ENCODE results near the gene TMEM198.
A peak's percentile ranks its signal among the peaks of the same experiment; 100 is the strongest.

TMEM198 gene

GRCh38 chr2:219572237-219573001 lies 28.6 kb downstream of the TMEM198 start, which contains the start of gene INHA:
Gene INHA, plus strand, starts transcription at chr2:219572310. Its CDS starts 65 bp downstream, at chr2:219572375.
- WGBS (ENCODE audit: insufficient coverage, insufficient read length): no CpG with 5 or more reads among the region's 13 CpGs
- Histone ChIP-seq H3K9me3 (ENCODE audit: control insufficient read depth, insufficient read depth, low read length) (no peaks in the 10 kb centered on the region), H3K27me3 (ENCODE audit: control insufficient read depth, insufficient read depth, low read length) (no peaks in the 10 kb centered on the region), H3K4me1 (ENCODE audit: control insufficient read depth, insufficient read depth, low read length) (peaks cover 21% of the 10 kb centered on the region), H3K4me3 (ENCODE audit: low read length) (peak within 1 kb of the TSS; percentile 84; the same call in 1 of the 2 replicates), H3K27ac (ENCODE audit: low read length) (no peak within 1 kb of the TSS), H3K36me3 (ENCODE audit: control insufficient read depth, insufficient read depth, low read length) (peaks cover 6% of the 10 kb centered on the region; the same call in 1 of the 2 replicates)
- no peak for DNase-seq (ENCODE audit: low read depth, low spot score)

DNA sequence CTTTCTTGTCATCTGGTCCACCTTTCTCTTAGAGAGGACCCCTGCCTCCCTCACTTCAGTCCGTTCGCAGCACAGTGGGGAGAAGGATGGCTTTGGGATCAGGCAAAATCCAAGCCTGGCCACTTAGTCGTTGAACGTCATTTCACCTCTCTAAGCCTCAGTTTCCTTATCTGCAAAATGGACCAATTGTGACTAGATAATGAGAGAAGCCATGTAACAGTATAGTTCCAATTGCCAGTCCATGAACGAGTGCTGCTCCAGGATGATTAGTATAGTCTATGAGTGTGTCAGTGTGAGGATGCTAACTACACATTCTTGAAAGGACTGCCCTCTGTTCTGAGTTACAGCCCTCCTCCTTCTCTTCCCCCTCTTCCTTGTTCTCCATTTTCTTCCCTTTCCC lies 29.3 kb downstream of the TMEM198 start:
- Histone ChIP-seq H3K36me3 (ENCODE audit: control insufficient read depth, insufficient read depth, low read length) (no peaks in the 10 kb centered on the region), H3K27ac (ENCODE audit: low read length) (no peak overlapping the region), H3K27me3 (ENCODE audit: control insufficient read depth, insufficient read depth, low read length) (no peaks in the 10 kb centered on the region), H3K4me3 (ENCODE audit: low read length) (no peak overlapping the region), H3K4me1 (ENCODE audit: control insufficient read depth, insufficient read depth, low read length) (peaks cover 21% of the 10 kb centered on the region), H3K9me3 (ENCODE audit: control insufficient read depth, insufficient read depth, low read length) (no peaks in the 10 kb centered on the region)
- no CpG with 5 or more reads among the region's 5 CpGs for WGBS (ENCODE audit: insufficient coverage, insufficient read length)
- DNase-seq (ENCODE audit: low read depth, low spot score): no peak

- no peaks in the 10 kb centered on the region for H3K27me3 ChIP-seq (ENCODE audit: control insufficient read depth, insufficient read depth, low read length)
- no peak for DNase-seq (ENCODE audit: low read depth, low spot score)
- H3K4me1 ChIP-seq (ENCODE audit: control insufficient read depth, insufficient read depth, low read length): peaks cover 23% of the 10 kb centered on the region
- H3K27ac ChIP-seq (ENCODE audit: low read length): no peak overlapping the region
- no peak overlapping the region for H3K4me3 ChIP-seq (ENCODE audit: low read length)
- no peaks in the 10 kb centered on the region for H3K9me3 ChIP-seq (ENCODE audit: control insufficient read depth, insufficient read depth, low read length)
- no peaks in the 10 kb centered on the region for H3K36me3 ChIP-seq (ENCODE audit: control insufficient read depth, insufficient read depth, low read length)
- no CpG with 5 or more reads among the region's 22 CpGs for WGBS (ENCODE audit: insufficient coverage, insufficient read length)
Measured at GRCh38 chr2:219574484-219575311, 30.9 kb downstream of the TMEM198 start.

DNA sequence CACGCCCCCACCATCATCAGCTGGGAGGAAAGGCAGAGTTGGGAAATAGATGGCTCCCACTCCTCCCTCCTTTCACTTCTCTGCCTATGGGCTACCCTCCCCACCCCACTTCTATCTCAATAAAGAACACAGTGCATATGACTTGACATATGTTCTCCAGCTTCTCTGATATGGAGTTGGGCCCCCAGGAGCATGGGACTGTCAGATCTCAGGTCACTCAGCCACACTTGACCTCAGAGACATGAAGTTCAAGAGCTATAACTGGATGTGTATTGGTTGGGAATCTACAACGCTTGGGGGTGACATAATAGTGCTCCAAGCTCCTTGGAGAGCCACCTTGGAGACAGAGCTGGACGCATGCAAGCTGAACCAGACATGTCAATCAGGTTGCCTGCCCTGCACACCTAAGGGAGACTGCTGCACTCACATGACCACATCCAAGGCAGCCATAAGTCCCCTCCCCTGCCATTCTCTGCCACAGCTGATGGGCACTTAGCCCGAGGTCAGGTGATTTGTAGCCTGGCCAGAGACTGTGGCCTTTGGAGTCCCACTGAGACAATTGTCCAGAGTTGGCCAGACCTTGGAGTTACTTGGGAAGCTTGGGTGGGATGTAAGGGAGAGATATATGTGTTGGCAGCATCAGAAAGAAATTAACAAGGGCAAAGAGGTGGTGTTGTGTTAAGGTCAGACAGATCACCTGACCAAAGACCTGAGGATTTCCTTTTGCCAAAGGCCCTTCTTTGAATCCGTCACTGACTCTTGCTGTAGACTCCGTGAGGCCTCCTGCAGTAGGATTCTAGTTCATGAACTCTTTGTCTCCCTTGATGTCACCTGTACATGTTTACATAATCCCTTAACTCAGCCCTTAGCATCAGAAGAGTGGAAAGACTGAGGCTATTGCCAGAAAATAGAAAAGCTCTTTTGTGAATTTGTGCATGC lies 32.0 kb downstream of the TMEM198 start:
- H3K27ac ChIP-seq (ENCODE audit: low read length): no peak overlapping the region

GRCh38 chr2:219576505-219577388 lies 32.9 kb downstream of the TMEM198 start:
- no peak overlapping the region for H3K27ac ChIP-seq (ENCODE audit: low read length)
- H3K4me3 ChIP-seq (ENCODE audit: low read length): no peak overlapping the region
- H3K4me1 ChIP-seq (ENCODE audit: control insufficient read depth, insufficient read depth, low read length): peaks cover 21% of the 10 kb centered on the region
- WGBS (ENCODE audit: insufficient coverage, insufficient read length): no CpG with 5 or more reads among the region's 15 CpGs
- no peaks in the 10 kb centered on the region for H3K9me3 ChIP-seq (ENCODE audit: control insufficient read depth, insufficient read depth, low read length)
- no peaks in the 10 kb centered on the region for H3K36me3 ChIP-seq (ENCODE audit: control insufficient read depth, insufficient read depth, low read length)
- no peaks in the 10 kb centered on the region for H3K27me3 ChIP-seq (ENCODE audit: control insufficient read depth, insufficient read depth, low read length)
- DNase-seq (ENCODE audit: low read depth, low spot score): no peak

More for the DNA sequence above, 32.0 kb downstream of the TMEM198 start:
- H3K27me3 ChIP-seq (ENCODE audit: control insufficient read depth, insufficient read depth, low read length): no peaks in the 10 kb centered on the region
- no peaks in the 10 kb centered on the region for H3K36me3 ChIP-seq (ENCODE audit: control insufficient read depth, insufficient read depth, low read length)
- H3K9me3 ChIP-seq (ENCODE audit: control insufficient read depth, insufficient read depth, low read length): no peaks in the 10 kb centered on the region
- H3K4me3 ChIP-seq (ENCODE audit: low read length): no peak overlapping the region
- WGBS (ENCODE audit: insufficient coverage, insufficient read length): no CpG with 5 or more reads among the region's 6 CpGs
- DNase-seq (ENCODE audit: low read depth, low spot score): no peak
- peaks cover 21% of the 10 kb centered on the region for H3K4me1 ChIP-seq (ENCODE audit: control insufficient read depth, insufficient read depth, low read length)

DNA sequence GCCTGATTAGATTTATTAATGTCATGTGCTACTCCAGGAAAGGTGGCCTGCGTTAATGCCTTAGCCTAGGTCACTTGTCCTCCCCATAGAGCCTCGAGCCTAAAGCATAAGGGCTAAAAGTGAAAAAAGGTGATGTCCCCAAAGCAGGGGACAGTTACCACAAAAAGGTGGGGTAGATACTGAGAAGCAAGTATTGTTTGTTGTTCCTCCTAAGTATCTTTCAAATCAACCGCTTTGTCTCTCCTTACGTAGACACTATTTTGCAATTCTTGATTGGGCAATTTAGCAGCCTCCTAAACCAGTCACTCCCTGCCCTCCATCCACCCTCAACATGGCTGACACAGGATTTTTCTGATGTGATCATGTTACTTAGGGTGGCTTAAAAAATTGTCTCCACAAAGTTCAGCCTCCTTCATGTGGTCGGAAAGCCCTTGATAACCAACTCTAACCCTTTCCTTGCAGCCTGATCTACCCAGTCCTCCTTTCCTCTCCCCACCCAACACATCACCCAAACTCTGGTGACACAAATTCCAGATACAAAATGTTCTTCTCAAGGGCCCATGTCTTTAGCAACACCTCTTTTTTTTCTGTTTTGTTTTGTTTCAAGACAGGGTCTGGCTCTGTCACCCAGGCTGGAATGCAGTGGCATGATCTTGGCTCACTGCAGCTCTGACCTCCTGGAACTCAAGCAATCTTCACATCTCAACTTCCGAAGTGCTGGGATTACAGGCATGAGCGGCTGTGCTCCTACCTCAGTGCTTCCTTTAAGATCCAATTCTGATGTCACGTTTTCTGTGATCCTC lies 35.2 kb downstream of the TMEM198 start:
- Histone ChIP-seq H3K4me1 (ENCODE audit: control insufficient read depth, insufficient read depth, low read length) (peaks cover 14% of the 10 kb centered on the region; the same call in 1 of the 2 replicates), H3K4me3 (ENCODE audit: low read length) (no peak overlapping the region), H3K27me3 (ENCODE audit: control insufficient read depth, insufficient read depth, low read length) (no peaks in the 10 kb centered on the region), H3K9me3 (ENCODE audit: control insufficient read depth, insufficient read depth, low read length) (no peaks in the 10 kb centered on the region), H3K36me3 (ENCODE audit: control insufficient read depth, insufficient read depth, low read length) (no peaks in the 10 kb centered on the region), H3K27ac (ENCODE audit: low read length) (no peak overlapping the region)
- no CpG with 5 or more reads among the region's 8 CpGs for WGBS (ENCODE audit: insufficient coverage, insufficient read length)
- DNase-seq (ENCODE audit: low read depth, low spot score): no peak

DNA sequence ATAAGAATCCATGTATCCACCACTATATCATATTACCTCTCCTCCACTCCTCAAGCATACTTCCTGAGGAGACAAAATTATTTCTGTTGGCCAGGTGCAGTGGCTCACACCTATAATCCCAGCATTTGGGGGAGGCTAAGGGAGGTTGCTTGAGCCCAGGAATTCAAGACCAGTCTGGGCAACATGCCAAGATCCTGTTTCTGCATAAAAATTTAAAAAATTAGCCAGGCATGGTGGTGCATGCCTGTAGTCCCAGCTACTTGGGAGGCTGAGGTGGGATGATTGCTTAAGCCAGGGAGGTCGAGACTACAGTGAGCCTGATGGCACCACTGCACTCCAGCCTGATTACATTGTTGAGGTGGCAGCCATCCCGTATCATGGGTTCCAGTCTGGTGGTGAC lies 37.5 kb downstream of the TMEM198 start:
- no peak for DNase-seq (ENCODE audit: low read depth, low spot score)
- H3K4me1 ChIP-seq (ENCODE audit: control insufficient read depth, insufficient read depth, low read length): peaks cover 9% of the 10 kb centered on the region; the same call in 1 of the 2 replicates
- no peaks in the 10 kb centered on the region for H3K9me3 ChIP-seq (ENCODE audit: control insufficient read depth, insufficient read depth, low read length)
- no peaks in the 10 kb centered on the region for H3K27me3 ChIP-seq (ENCODE audit: control insufficient read depth, insufficient read depth, low read length)
- H3K36me3 ChIP-seq (ENCODE audit: control insufficient read depth, insufficient read depth, low read length): no peaks in the 10 kb centered on the region
- no CpG with 5 or more reads among the region's 2 CpGs for WGBS (ENCODE audit: insufficient coverage, insufficient read length)
- no peak overlapping the region for H3K4me3 ChIP-seq (ENCODE audit: low read length)
- H3K27ac ChIP-seq (ENCODE audit: low read length): no peak overlapping the region

GRCh38 chr2:219591091-219591490 lies 47.3 kb downstream of the TMEM198 start:
- no peaks in the 10 kb centered on the region for H3K9me3 ChIP-seq (ENCODE audit: control insufficient read depth, insufficient read depth, low read length)
- H3K4me3 ChIP-seq (ENCODE audit: low read length): no peak overlapping the region
- no peak for DNase-seq (ENCODE audit: low read depth, low spot score)
- peaks cover 1% of the 10 kb centered on the region; the same call in 1 of the 2 replicates for H3K4me1 ChIP-seq (ENCODE audit: control insufficient read depth, insufficient read depth, low read length)
- no peak overlapping the region for H3K27ac ChIP-seq (ENCODE audit: low read length)
- no peaks in the 10 kb centered on the region for H3K36me3 ChIP-seq (ENCODE audit: control insufficient read depth, insufficient read depth, low read length)
- WGBS (ENCODE audit: insufficient coverage, insufficient read length): no CpG with 5 or more reads among the region's 4 CpGs
- H3K27me3 ChIP-seq (ENCODE audit: control insufficient read depth, insufficient read depth, low read length): no peaks in the 10 kb centered on the region

- H3K27me3 ChIP-seq (ENCODE audit: control insufficient read depth, insufficient read depth, low read length): no peaks in the 10 kb centered on the region
- WGBS (ENCODE audit: insufficient coverage, insufficient read length): no CpG with 5 or more reads among the region's 6 CpGs
- H3K9me3 ChIP-seq (ENCODE audit: control insufficient read depth, insufficient read depth, low read length): no peaks in the 10 kb centered on the region
- no peak overlapping the region for H3K27ac ChIP-seq (ENCODE audit: low read length)
- peaks cover 1% of the 10 kb centered on the region; the same call in 1 of the 2 replicates for H3K4me1 ChIP-seq (ENCODE audit: control insufficient read depth, insufficient read depth, low read length)
- DNase-seq (ENCODE audit: low read depth, low spot score): no peak
- no peaks in the 10 kb centered on the region for H3K36me3 ChIP-seq (ENCODE audit: control insufficient read depth, insufficient read depth, low read length)
- no peak overlapping the region for H3K4me3 ChIP-seq (ENCODE audit: low read length)
Measured at GRCh38 chr2:219592736-219593135, 48.9 kb downstream of the TMEM198 start.

Data from iPS DF 6.9 (cell line).